ENCODE results near the gene TMEM97.

Gene TMEM97

DNA sequence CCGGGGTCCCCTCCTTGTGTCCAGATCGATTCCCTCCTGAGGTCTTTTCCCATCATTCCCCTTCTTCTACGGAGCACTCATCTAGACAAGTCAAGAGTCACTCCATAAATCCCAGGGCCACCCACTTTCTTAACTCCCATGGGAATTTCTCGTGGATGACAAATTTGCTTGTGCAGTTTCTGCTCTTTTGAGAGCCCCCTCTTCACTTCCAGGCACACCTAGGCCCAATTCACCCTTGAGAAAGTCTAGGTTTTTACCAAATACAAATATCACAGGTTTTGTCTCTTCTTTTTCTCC lies 38.8 kb downstream of the TMEM97 start:
- no peaks in the 10 kb centered on the region for H3K9me3 Mint-ChIP-seq
- H3K27me3 Mint-ChIP-seq = no peaks in the 10 kb centered on the region
- peak overlapping the region; percentile 97 for H3K27ac Mint-ChIP-seq
- H3K4me3 Mint-ChIP-seq = peak overlapping the region; percentile 99
- no peak for DNase-seq
- peaks cover 36% of the 10 kb centered on the region for H3K4me1 Mint-ChIP-seq (ENCODE audit: low read depth)
- peaks cover 81% of the 10 kb centered on the region for H3K36me3 Mint-ChIP-seq (ENCODE audit: low read depth)

DNA sequence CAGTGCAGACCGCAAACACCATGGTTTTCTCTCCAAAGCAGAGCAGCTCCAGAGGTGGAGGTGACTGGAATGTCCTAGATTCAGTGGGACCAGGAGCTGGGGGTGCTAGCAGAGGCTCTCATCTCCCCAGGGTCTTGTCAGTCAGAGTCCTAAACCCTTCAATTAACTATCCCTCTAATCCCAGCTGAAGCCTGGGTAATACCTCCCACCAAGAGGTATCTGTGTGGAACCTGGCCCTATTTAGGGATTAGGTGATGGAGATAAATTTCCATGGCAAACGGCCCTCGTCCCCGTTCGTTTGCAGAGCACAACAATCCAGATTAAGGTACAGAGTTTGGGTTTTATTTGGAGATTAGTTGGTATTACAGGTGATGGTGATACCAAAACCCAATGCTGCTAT lies 44.2 kb downstream of the TMEM97 start:
- Mint-ChIP-seq H3K36me3 (ENCODE audit: low read depth) (peaks cover 63% of the 10 kb centered on the region), H3K27ac (no peak overlapping the region), H3K4me3 (no peak overlapping the region), H3K9me3 (no peaks in the 10 kb centered on the region), H3K27me3 (no peaks in the 10 kb centered on the region), H3K4me1 (ENCODE audit: low read depth) (peaks cover 12% of the 10 kb centered on the region)
- no peak for DNase-seq

DNA sequence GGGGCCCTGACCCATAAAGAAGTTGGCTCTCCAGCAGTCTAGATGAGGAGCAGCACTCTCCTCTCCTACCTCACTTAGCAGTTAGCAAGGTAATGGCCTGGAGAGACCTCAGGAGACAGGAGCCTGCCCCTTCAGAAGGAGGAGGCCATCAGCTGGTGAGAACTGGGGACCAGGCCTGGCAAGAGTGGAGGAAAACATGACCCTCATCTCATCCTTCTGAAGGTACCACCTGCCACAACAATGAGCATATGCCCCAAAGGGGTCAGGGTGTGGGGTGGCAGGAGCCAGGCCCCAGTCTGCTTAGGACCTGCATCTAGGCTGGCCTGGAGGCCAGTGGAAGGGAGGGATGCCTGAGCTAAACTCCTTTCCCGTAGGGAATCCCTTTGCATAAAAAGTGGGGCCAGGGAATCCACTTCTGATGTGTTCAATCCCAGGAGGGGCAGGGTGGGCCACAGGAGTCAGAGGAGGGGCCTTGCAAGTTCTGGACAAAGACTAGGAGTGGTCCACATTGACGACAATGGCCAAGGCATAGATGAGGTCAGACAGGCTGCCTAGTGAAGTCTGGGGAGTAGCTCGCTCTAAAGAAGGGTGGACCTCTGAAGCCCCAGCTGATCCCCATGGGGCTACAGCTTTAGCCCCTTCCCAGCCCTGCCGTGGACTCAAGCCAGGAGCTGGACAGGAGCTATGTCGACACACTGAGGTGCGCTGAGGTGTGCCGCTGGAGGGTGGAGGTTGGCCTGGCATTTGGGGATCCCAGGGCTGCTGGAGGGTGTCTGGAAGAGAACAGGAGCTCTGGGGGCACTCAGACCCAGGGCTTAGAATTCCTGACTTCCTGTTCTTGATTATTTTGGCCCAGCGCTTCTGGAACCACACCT lies 45.0 kb downstream of the TMEM97 start:
- H3K4me1 Mint-ChIP-seq (ENCODE audit: low read depth) = peaks cover 3% of the 10 kb centered on the region
- H3K27me3 Mint-ChIP-seq = no peaks in the 10 kb centered on the region
- peak overlapping the region; percentile 37 for H3K27ac Mint-ChIP-seq
- H3K4me3 Mint-ChIP-seq = no peak overlapping the region
- peaks cover 61% of the 10 kb centered on the region for H3K36me3 Mint-ChIP-seq (ENCODE audit: low read depth)
- no peaks in the 10 kb centered on the region for H3K9me3 Mint-ChIP-seq
- DNase-seq = no peak

DNA sequence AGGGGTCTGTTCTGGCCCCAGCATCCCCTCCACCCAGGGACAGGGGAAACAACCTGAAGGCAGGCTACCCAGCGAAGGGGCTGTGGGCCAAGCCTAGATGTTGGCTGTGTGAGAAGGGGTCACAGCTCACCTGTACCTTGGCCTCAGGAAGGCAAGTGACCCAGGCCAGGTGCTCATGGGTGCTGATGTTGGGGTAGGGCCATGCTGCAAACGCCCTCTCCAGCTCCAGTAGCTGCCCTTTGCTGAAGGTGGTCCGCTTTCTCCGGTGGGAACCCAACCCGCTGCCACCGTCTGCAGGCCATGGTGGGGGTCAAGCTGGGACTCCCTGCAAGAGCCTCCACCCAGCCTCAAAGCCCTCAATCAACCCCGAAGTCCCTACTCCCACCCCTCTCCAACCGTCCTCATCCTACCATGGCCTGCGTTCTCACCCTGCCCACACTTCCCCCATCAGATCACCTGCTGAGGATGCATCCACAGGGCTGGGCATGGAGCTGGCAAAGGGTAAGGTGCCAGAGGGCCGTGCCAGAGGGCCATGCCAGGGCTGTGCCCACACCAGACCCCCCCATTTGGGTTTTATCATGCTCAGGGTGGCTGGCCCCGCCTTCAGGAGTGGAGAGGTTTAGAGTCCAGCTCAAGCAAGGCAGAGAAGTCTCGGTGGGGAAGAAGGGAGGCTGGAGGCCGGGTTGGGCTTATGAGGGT lies 45.8 kb downstream of the TMEM97 start, which contains the start of gene SEBOX:
Gene SEBOX (minus strand): TSS at position 535 of the 699 bp plus-strand sequence. CDS start 48 bp downstream, at position 487.
- Mint-ChIP-seq H3K36me3 (ENCODE audit: low read depth) (peaks cover 55% of the 10 kb centered on the region), H3K27ac (no peak within 1 kb of the TSS), H3K9me3 (no peaks in the 10 kb centered on the region), H3K4me3 (no peak within 1 kb of the TSS), H3K4me1 (ENCODE audit: low read depth) (no peaks in the 10 kb centered on the region), H3K27me3 (no peaks in the 10 kb centered on the region)
- DNase-seq = no peak

DNA sequence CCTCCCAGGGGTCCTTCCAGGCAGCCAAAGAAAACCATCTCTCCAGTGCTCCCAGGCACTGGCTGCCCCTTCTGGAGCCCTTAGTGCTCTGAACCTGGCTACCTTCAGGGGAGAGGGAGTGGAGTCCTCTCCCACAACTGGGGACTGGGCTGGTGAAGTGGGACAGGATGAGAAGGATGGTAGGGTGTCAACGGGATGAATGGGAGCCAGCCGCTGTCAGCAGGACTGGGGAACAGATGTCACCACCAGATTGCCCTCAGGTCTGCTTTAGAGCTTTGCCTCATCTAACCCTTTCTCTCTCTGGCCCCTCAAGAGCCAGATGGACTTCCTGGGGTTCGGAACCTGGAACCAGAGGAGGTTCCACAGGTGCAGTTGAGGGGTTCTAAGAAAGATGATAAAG lies 46.5 kb downstream of the TMEM97 start:
- Mint-ChIP-seq H3K4me3 (no peak overlapping the region), H3K27ac (no peak overlapping the region), H3K27me3 (no peaks in the 10 kb centered on the region), H3K9me3 (no peaks in the 10 kb centered on the region), H3K4me1 (ENCODE audit: low read depth) (no peaks in the 10 kb centered on the region), H3K36me3 (ENCODE audit: low read depth) (peaks cover 48% of the 10 kb centered on the region)
- DNase-seq = no peak

DNA sequence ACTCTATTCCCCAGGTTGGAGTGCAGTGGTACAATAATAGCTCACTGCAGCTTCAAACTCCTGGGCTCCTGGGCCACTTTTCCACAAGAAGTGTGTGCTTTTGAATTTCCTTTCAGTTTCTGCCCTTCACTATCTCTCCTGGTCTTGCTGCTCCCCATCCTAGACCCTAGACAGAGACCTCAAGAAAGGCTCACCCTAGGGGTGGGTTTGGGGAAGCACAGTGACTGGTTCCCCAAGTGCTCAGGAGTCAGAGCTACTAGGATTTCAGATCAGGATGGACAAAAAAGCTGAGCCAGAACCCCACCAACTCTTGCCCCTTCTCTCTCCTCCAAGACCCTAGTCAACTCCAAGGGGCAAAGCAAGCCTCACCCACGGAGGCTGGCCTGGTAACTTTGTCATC lies 47.6 kb downstream of the TMEM97 start:
- Mint-ChIP-seq H3K4me1 (ENCODE audit: low read depth) (peaks cover 6% of the 10 kb centered on the region), H3K4me3 (no peak overlapping the region)

DNA sequence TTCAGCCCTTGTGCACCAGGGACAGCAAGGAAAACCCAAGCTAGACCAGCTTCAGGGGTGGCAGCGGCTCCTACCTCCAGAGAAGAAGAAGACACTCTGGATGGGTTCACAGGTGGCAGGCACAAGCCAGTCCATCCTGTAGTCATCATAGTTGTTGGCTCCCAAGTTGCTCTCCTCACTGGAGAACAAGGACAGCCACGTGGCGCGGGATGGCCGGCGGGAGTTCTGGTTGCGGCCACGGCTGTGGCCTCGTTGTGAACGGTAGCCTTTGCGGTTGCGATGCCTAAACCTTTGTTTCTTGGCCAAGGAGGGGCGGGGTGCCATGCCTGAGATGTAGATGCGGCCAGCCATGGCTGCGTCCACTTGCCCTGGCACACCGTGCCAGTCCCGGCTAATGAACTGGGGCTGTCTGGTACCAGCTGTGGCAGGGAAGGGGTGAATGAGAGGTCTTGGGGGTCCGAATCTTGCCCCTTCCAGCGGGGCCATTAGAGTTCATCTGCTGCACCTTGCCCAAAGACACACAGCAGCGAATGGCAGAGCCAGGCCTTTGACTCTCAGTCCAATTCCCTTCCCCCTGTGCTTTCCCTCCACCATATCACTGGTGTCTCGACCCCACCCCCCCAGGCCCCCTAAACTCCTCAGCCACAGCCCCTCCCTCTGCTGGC lies 48.8 kb downstream of the TMEM97 start:
- DNase-seq = no peak
- Mint-ChIP-seq H3K4me1 (ENCODE audit: low read depth) (peaks cover 11% of the 10 kb centered on the region), H3K27me3 (no peaks in the 10 kb centered on the region), H3K9me3 (no peaks in the 10 kb centered on the region), H3K4me3 (no peak overlapping the region), H3K27ac (peak overlapping the region; percentile 59), H3K36me3 (ENCODE audit: low read depth) (peaks cover 31% of the 10 kb centered on the region)

More for the DNA sequence above, 47.6 kb downstream of the TMEM97 start:
- H3K27ac Mint-ChIP-seq = peak overlapping the region; percentile 51
- no peaks in the 10 kb centered on the region for H3K9me3 Mint-ChIP-seq
- H3K27me3 Mint-ChIP-seq = no peaks in the 10 kb centered on the region
- DNase-seq = no peak
- peaks cover 37% of the 10 kb centered on the region for H3K36me3 Mint-ChIP-seq (ENCODE audit: low read depth)

DNA sequence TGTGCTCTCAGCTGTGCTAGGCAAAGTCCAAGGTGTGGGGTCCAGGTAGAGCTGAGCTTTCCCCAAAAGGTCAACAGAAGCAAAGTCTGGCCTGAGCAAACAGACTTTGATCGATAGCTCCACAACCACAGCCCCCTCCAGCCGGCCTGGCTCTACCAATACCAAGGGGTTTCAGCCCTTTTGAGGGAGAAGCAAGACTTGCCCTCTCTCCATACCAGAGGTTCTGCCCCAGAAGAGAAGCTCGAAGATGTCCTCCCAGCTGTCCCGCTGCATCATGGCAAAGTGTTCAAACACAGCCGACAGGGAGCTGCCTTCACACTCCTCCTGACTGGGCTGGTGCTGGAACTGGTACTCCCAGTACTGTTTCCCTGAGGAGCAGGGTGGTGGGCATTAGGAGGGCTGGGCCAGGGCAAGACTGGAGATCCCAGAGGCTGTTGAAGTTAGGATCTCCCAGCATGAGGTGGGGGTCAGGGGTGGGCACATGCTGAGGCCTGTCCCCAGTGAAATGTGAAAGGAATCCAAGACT lies 49.4 kb downstream of the TMEM97 start:
- peak overlapping the region; percentile 59 for H3K27ac Mint-ChIP-seq
- H3K27me3 Mint-ChIP-seq = no peaks in the 10 kb centered on the region
- DNase-seq = no peak
- peaks cover 32% of the 10 kb centered on the region for H3K36me3 Mint-ChIP-seq (ENCODE audit: low read depth)
- no peaks in the 10 kb centered on the region for H3K9me3 Mint-ChIP-seq
- H3K4me3 Mint-ChIP-seq = no peak overlapping the region
- H3K4me1 Mint-ChIP-seq (ENCODE audit: low read depth) = peaks cover 17% of the 10 kb centered on the region

DNA sequence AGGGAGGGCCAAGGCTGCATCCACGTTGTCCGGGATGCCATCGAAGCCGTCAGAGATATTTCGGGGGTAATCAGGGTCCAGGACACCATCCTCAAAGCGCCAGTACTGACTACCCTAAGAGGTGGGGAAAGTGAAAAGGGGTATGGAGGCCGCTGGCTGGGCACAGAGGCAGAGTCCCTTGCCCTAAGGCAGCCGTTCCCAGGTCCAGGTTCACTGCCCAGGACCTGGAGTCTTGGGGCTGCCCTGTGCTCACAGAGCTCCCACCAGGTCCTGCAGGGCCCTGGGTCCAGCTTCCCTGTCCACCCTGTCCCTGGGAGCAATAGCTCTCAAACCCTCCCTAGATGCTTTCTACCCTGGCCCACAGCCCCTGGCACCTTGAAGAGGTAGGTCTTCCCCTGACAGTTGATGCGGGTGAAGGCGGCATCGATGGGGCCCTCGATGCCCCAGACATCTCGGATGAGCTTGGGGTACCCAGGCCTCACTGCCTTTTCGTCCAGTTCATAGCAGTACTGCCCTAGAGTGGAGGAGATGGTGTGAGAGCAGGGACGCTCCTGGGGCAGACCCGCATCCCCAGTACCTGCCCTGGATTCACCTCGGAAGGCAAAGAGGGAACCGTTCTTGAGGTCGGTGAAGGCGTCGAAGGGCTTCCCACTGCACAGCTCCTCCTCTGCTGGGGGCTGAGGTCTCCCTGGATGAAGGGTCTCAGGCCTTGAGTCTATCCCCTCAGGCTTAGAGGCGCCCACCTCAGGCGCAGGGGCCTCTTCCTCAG lies 50.1 kb downstream of the TMEM97 start:
- Mint-ChIP-seq H3K27me3 (no peaks in the 10 kb centered on the region), H3K4me3 (no peak overlapping the region), H3K9me3 (no peaks in the 10 kb centered on the region), H3K4me1 (ENCODE audit: low read depth) (peaks cover 21% of the 10 kb centered on the region), H3K27ac (no peak overlapping the region), H3K36me3 (ENCODE audit: low read depth) (peaks cover 30% of the 10 kb centered on the region)
- DNase-seq = no peak

DNA sequence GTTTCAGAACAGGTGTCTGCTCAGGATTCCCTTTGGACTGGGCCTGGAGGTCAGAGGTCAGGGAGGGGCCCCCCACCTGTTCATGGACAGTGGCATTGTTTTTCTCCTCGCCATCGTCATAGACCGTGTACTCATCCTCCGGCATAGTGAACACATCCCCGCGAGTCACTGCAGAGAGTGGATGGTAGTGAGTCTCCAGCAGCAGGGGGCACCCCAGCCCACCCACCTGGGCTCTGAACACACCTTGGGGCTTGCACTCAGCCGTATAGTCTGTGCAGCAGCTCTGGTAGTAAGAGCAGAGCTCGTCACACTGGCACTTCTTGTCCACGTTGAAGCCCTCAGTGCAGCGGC lies 50.7 kb downstream of the TMEM97 start:
- H3K27me3 Mint-ChIP-seq = no peaks in the 10 kb centered on the region
- H3K4me1 Mint-ChIP-seq (ENCODE audit: low read depth) = peaks cover 21% of the 10 kb centered on the region
- no peaks in the 10 kb centered on the region for H3K9me3 Mint-ChIP-seq
- no peak for DNase-seq
- peaks cover 27% of the 10 kb centered on the region for H3K36me3 Mint-ChIP-seq (ENCODE audit: low read depth)
- H3K4me3 Mint-ChIP-seq = no peak overlapping the region
- no peak overlapping the region for H3K27ac Mint-ChIP-seq

DNA sequence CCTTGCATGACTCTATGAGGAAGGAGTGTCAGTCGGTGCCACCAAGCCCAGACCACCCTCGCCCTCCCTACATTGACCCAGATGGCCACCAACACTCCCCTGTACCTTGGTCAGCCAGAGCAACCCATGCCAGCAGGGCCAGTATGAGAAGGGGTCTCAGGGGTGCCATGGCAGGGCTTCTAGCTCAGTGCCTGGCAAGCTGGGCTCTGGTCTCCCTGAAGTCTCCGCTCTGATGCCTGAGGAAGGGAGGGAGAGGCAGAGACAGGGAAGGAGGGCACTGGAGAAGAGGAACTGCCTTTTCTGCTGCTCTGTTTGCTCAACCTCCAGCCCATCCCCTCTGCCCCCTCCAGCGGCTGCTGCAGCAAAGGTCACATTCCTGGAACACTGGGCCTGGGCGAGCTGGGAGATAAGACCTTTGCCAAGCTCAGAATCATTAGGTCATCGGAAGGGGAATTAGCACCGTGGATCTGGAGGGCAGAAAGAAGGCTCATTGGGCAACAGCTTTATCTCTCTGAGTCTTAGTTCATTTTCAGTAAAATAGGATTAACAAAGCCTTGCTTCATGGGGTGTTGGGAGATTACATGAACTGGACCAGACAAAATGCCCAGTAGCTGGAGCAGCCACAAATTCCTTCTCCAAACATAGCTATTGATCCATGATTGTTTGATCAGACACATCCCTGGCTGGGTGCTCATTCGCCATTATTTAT lies 51.2 kb downstream of the TMEM97 start, which contains the start of gene VTN:
Gene VTN (minus strand): TSS at position 273 of the 709 bp plus-strand sequence. CDS start 104 bp downstream, at position 169.
- DNase-seq = no peak
- H3K4me1 Mint-ChIP-seq (ENCODE audit: low read depth) = peaks cover 24% of the 10 kb centered on the region
- H3K9me3 Mint-ChIP-seq = no peaks in the 10 kb centered on the region
- H3K27me3 Mint-ChIP-seq = no peaks in the 10 kb centered on the region
- H3K36me3 Mint-ChIP-seq (ENCODE audit: low read depth) = peaks cover 29% of the 10 kb centered on the region
- peak within 1 kb of the TSS; percentile 87 for H3K4me3 Mint-ChIP-seq
- H3K27ac Mint-ChIP-seq = peak within 1 kb of the TSS; percentile 93

DNA sequence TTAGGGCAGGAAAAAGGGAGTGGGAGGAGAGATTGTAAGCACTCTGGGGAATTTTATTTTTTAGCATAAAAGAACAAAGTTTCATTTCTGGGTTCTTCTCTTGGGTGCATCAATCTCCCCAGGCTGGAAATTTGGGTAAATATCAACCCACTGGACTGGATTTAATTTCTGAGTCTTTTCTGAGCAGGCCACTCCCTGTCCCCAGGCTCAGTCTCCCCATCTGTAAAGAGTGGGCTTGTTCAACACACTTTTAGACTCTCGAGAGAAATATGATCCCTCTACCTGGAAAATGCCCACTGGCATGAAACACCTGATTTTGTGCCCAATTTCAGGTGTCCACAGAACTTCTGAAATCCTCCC lies 51.7 kb downstream of the TMEM97 start:
- Mint-ChIP-seq H3K27ac (peak overlapping the region; percentile 93), H3K27me3 (no peaks in the 10 kb centered on the region)

DNA sequence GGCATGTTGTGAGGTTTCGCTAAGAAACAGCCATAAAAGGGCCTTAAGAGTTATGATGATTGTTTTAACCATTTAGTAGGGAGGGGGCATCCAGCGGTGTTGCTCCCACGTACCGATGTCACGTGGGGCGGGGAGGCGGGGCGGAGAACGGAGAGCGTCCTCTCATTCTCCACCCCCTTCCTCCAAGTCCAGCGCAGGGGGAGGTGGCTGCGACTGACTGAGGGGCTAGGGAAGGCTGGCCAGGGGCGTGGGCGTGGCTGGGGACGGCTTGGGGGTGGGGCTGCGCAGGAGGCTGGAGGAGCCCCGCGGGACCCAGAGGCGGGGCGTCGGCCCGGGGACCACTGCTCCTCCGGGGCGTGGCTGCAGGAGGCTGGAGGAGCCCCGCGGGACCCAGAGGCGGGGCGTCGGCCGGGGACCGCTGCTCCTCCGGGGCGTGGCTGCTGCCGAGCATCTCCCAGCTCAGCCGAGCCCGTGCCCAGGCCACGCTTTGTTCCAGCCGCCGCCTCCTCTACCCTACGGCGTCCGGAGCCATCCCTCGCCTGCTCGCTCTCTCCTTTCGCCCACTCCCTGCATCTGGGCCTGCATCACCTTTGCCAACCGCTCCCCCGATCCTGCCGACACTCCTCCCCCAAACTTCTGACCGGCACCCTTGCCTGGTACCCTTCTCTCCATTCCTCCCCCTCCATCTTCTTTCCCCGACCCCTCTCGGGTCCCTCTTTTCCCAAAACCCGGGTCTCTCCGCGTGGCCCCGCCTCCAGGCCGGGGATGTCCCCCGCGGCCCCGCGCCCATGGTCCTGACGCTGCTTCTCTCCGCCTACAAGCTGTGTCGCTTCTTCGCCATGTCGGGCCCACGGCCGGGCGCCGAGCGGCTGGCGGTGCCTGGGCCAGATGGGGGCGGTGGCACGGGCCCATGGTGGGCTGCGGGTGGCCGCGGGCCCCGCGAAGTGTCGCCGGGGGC lies 52.5 kb downstream of the TMEM97 start, which contains the start of gene SARM1:
Gene SARM1 (plus strand): TSS at position 450 of the 958 bp plus-strand sequence. CDS start 339 bp downstream, at position 789.
- peak within 1 kb of the TSS; percentile 93 for H3K27ac Mint-ChIP-seq
- peak; percentile 91 for DNase-seq
- H3K36me3 Mint-ChIP-seq (ENCODE audit: low read depth) = peaks cover 24% of the 10 kb centered on the region
- H3K4me3 Mint-ChIP-seq = peak within 1 kb of the TSS; percentile 87
- peaks cover 24% of the 10 kb centered on the region for H3K4me1 Mint-ChIP-seq (ENCODE audit: low read depth)
- no peaks in the 10 kb centered on the region for H3K9me3 Mint-ChIP-seq
- H3K27me3 Mint-ChIP-seq = no peaks in the 10 kb centered on the region

More for the DNA sequence above, 51.7 kb downstream of the TMEM97 start:
- H3K4me3 Mint-ChIP-seq = peak overlapping the region; percentile 87
- peaks cover 24% of the 10 kb centered on the region for H3K4me1 Mint-ChIP-seq (ENCODE audit: low read depth)
- H3K9me3 Mint-ChIP-seq = no peaks in the 10 kb centered on the region
- H3K36me3 Mint-ChIP-seq (ENCODE audit: low read depth) = peaks cover 27% of the 10 kb centered on the region
- no peak for DNase-seq

All from activated T-cell treated with anti-CD3 and anti-CD28 coated beads, Interleukin-2, amount 50 U/mL, for 24 hours (primary cell).